Prostate gland (tissue), 2 donors: Measurements from ENCODE around the gene SPTB.

Source experiments
- POLR2A ChIP-seq: fragments of 450-650 bp; IDR thresholded peaks from one replicate; pipeline ENCODE4 v1.6.1; 2016; ENCODE audit warnings: antibody characterized with exemption, mild to moderate bottlenecking
- POLR2AphosphoS5 ChIP-seq: sonication (generic); formaldehyde crosslinking; IDR thresholded peaks from one replicate; pipeline ENCODE4 v1.6.1; 2017; ENCODE audit warnings: antibody characterized with exemption
- TF ChIP-seq, protein P1 (sequence below), 4 experiments: fragments of 200-600 bp in 2 of 4; fragments of 450-650 bp in 2 of 4; sonication (generic) in 2 of 4; IDR thresholded peaks; 1 replicate in 3 of 4; 2 replicates in 1 of 4; pipeline ENCODE4 v1.5.1; 2016 to 2019; ENCODE audit warnings: antibody characterized with exemption in 4 of 4, mild to moderate bottlenecking in 2 of 4, moderate library complexity in 2 of 4

DNA sequence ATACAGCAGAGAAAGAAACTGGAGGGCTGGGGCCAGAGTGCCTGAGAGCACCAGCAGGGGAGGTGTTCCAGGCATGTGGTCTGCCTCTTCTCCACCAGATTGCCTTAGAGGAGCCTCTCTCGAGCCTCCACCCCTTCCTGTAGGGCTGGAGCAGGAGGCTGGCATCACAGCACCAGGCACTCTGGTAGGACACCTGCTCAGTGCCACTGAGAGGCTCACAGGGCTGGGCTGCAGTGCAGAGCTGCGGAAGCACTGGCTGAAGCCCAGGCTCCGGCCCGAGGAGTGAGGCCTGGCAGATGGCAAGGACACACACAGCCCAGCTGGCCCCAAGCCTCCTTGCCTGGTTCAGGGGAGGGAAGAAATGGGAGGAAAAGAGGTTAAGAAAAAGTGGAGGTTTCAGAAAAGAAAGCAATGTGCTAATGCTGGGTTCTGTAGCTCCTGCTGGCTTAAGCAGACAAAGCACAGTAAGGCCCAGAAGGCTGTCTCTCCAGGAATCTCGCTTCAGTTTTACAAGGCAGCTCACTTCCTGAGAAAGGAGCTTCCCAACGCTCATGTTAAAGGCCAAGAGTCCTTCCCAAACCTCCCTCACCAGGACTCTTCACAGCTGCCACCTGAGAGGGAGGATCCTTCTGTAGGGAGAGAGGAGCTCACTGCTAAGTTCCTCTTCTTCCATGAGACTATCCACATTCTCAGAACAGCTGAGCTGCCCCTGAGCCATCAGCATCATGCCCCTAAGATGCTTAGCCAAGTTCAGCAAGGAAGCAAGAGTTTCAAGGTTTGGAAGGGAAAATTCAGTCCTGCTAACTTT is 23.8 kb downstream of the SPTB start:
- TF ChIP-seq, protein P1, sequence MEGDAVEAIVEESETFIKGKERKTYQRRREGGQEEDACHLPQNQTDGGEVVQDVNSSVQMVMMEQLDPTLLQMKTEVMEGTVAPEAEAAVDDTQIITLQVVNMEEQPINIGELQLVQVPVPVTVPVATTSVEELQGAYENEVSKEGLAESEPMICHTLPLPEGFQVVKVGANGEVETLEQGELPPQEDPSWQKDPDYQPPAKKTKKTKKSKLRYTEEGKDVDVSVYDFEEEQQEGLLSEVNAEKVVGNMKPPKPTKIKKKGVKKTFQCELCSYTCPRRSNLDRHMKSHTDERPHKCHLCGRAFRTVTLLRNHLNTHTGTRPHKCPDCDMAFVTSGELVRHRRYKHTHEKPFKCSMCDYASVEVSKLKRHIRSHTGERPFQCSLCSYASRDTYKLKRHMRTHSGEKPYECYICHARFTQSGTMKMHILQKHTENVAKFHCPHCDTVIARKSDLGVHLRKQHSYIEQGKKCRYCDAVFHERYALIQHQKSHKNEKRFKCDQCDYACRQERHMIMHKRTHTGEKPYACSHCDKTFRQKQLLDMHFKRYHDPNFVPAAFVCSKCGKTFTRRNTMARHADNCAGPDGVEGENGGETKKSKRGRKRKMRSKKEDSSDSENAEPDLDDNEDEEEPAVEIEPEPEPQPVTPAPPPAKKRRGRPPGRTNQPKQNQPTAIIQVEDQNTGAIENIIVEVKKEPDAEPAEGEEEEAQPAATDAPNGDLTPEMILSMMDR (IDR thresholded peaks at IDR 0.05) = no peak
- TF ChIP-seq POLR2AphosphoS5 (no peak), POLR2A (no peak)
